KMS-11 (cell line): ENCODE measurements around the gene RASL10A.

Source experiments
- H2AFZ ChIP-seq: fragments of 200-600 bp; sonication (generic); 2 replicates; pipeline ENCODE4 v1.6.1; 2016; ENCODE audit warnings: antibody characterized with exemption, mixed run types, low read depth
- H3K27ac ChIP-seq: fragments of 200-600 bp; sonication (generic); 2 replicates; pipeline ENCODE4 v1.6.1; 2016; ENCODE audit warnings: mild to moderate bottlenecking, mixed run types
- H3K27me3 ChIP-seq: fragments of 200-600 bp; sonication (generic); 2 replicates; pipeline ENCODE4 v1.6.1; 2017; ENCODE audit warnings: mild to moderate bottlenecking, low read depth, mixed run types, moderate library complexity; ENCODE audit not compliant: insufficient read depth
- H3K36me3 ChIP-seq: fragments of 200-600 bp; sonication (generic); 2 replicates; pipeline ENCODE4 v1.6.1; 2017; ENCODE audit warnings: mild to moderate bottlenecking, mixed run types; ENCODE audit not compliant: insufficient read depth
- H3K4me1 ChIP-seq: fragments of 200-600 bp; sonication (generic); 2 replicates; pipeline ENCODE4 v1.6.1; 2016; ENCODE audit warnings: mild to moderate bottlenecking, low read depth, mixed run types; ENCODE audit not compliant: poor library complexity, severe bottlenecking
- H3K4me2 ChIP-seq: fragments of 200-600 bp; sonication (generic); 2 replicates; pipeline ENCODE4 v1.7.0; 2016; ENCODE audit warnings: mild to moderate bottlenecking, mixed run types
- H3K4me3 ChIP-seq: fragments of 200-600 bp; sonication (generic); IDR thresholded peaks from 2 replicates; pipeline ENCODE4 v1.6.1; 2017; ENCODE audit warnings: low read depth, low read length, mixed read lengths; ENCODE audit not compliant: insufficient read depth
- H3K79me2 ChIP-seq: fragments of 200-600 bp; sonication (generic); 2 replicates; pipeline ENCODE4 v1.6.1; 2016; ENCODE audit warnings: low read depth, mixed run types; ENCODE audit not compliant: insufficient read depth
- H3K9ac ChIP-seq: fragments of 200-600 bp; sonication (generic); 2 replicates; pipeline ENCODE4 v1.6.1; 2016; ENCODE audit warnings: mild to moderate bottlenecking, mixed run types
- H4K20me1 ChIP-seq: fragments of 200-600 bp; sonication (generic); 2 replicates; pipeline ENCODE4 v1.6.1; 2016; ENCODE audit warnings: mild to moderate bottlenecking, mixed run types; ENCODE audit not compliant: insufficient read depth
- CTCF ChIP-seq: fragments of 200-600 bp; sonication (generic); conservative IDR thresholded peaks from 2 replicates; pipeline ENCODE4 v1.6.1; 2017; ENCODE audit warnings: low read depth, mild to moderate bottlenecking, antibody characterized with exemption, low read length, moderate library complexity, mixed read lengths

The RASL10A gene

GRCh38 chr22:29300467-29300806 lies 15.1 kb downstream of the RASL10A start:
- H3K27ac ChIP-seq: no peak overlapping the region
- H3K27me3 ChIP-seq: no peaks in the 10 kb centered on the region
- H3K36me3 ChIP-seq: peaks cover 17% of the 10 kb centered on the region; the same call in 1 of the 2 replicates
- H2AFZ ChIP-seq: no peak overlapping the region
- H3K4me3 ChIP-seq: no peak overlapping the region
- H4K20me1 ChIP-seq: no peaks in the 10 kb centered on the region
- no peak overlapping the region for H3K9ac ChIP-seq
- no peaks in the 10 kb centered on the region for H3K4me1 ChIP-seq
- no peak overlapping the region for H3K4me2 ChIP-seq
- no peak for TF ChIP-seq CTCF
- peaks cover 5% of the 10 kb centered on the region; the same call in 1 of the 2 replicates for H3K79me2 ChIP-seq

GRCh38 chr22:29299136-29299900 lies 16.2 kb downstream of the RASL10A start:
- H3K4me3 ChIP-seq: no peak overlapping the region
- H3K36me3 ChIP-seq: peaks cover 28% of the 10 kb centered on the region; the same call in 1 of the 2 replicates
- no peak overlapping the region for H3K27ac ChIP-seq
- no peak overlapping the region for H3K4me2 ChIP-seq
- no peak overlapping the region for H2AFZ ChIP-seq
- no peaks in the 10 kb centered on the region for H3K27me3 ChIP-seq
- H3K79me2 ChIP-seq: peaks cover 9% of the 10 kb centered on the region; the same call in 1 of the 2 replicates
- no peak for TF ChIP-seq CTCF
- H3K4me1 ChIP-seq: no peaks in the 10 kb centered on the region
- no peaks in the 10 kb centered on the region for H4K20me1 ChIP-seq
- H3K9ac ChIP-seq: no peak overlapping the region

- Histone ChIP-seq H3K4me1 (no peaks in the 10 kb centered on the region), H3K79me2 (peaks cover 9% of the 10 kb centered on the region; the same call in 1 of the 2 replicates), H3K27me3 (no peaks in the 10 kb centered on the region), H4K20me1 (no peaks in the 10 kb centered on the region), H3K36me3 (peaks cover 28% of the 10 kb centered on the region; the same call in 1 of the 2 replicates), H2AFZ (no peak overlapping the region), H3K9ac (no peak overlapping the region), H3K4me3 (no peak overlapping the region), H3K4me2 (no peak overlapping the region), H3K27ac (no peak overlapping the region)
- TF ChIP-seq CTCF: no peak
Measured at GRCh38 chr22:29298641-29299040, 16.9 kb downstream of the RASL10A start.

- Histone ChIP-seq H3K4me2 (no peak overlapping the region), H3K79me2 (peaks cover 49% of the 10 kb centered on the region; the same call in 1 of the 2 replicates), H3K4me3 (no peak overlapping the region), H4K20me1 (peaks cover 14% of the 10 kb centered on the region), H2AFZ (no peak overlapping the region), H3K27ac (no peak overlapping the region), H3K4me1 (peaks cover 12% of the 10 kb centered on the region), H3K27me3 (no peaks in the 10 kb centered on the region), H3K36me3 (peaks cover 36% of the 10 kb centered on the region; the same call in 1 of the 2 replicates), H3K9ac (no peak overlapping the region)
- TF ChIP-seq CTCF: no peak
Measured at GRCh38 chr22:29292379-29292778, 23.1 kb downstream of the RASL10A start.
